Effector memory CD4-positive, alpha-beta T cell (primary cell): ENCODE measurements around the gene ABL2.

ENCODE experiments used
- DNase-seq, 3 donors: peaks; one replicate each; pipeline ENCODE4 v3.0.0-alpha.2; 2020
- H3K27ac ChIP-seq: 2 replicates; pipeline ENCODE4 v1.7.0; 2013; ENCODE audit warnings: mild to moderate bottlenecking, low read length, moderate library complexity; ENCODE audit not compliant: insufficient read depth, poor library complexity, severe bottlenecking
- H3K27me3 ChIP-seq: replicated peaks from 2 replicates; pipeline ENCODE4 v1.7.0; 2013; ENCODE audit warnings: mild to moderate bottlenecking, low read length; ENCODE audit not compliant: insufficient read depth, control insufficient read depth, poor library complexity, severe bottlenecking
- H3K36me3 ChIP-seq: 2 replicates; pipeline ENCODE4 v1.7.0; 2013; ENCODE audit warnings: mild to moderate bottlenecking, low read length, moderate library complexity; ENCODE audit not compliant: control insufficient read depth, insufficient read depth
- H3K4me1 ChIP-seq: 2 replicates; pipeline ENCODE4 v1.7.0; 2013; ENCODE audit warnings: low read length, mild to moderate bottlenecking; ENCODE audit not compliant: control insufficient read depth, insufficient read depth, poor library complexity, severe bottlenecking
- H3K4me3 ChIP-seq: 2 replicates; pipeline ENCODE4 v1.7.0; 2013; ENCODE audit warnings: low read length, low read depth, mild to moderate bottlenecking; ENCODE audit not compliant: insufficient read depth, poor library complexity, severe bottlenecking
- H3K9me3 ChIP-seq: 2 replicates; pipeline ENCODE4 v1.7.0; 2013; ENCODE audit warnings: mild to moderate bottlenecking, low read length, moderate library complexity; ENCODE audit not compliant: control insufficient read depth

ABL2 gene

GRCh38 chr1:179195376-179195775 lies 34.1 kb downstream of the ABL2 start:
- DNase-seq, result no peak
- Histone ChIP-seq H3K9me3 (no peaks in the 10 kb centered on the region), H3K4me1 (no peaks in the 10 kb centered on the region), H3K4me3 (no peak overlapping the region), H3K27ac (no peak overlapping the region), H3K36me3 (no peaks in the 10 kb centered on the region), H3K27me3 (no peaks in the 10 kb centered on the region)

GRCh38 chr1:179194068-179194537 lies 35.4 kb downstream of the ABL2 start:
- no peaks in the 10 kb centered on the region for H3K27me3 ChIP-seq

DNA sequence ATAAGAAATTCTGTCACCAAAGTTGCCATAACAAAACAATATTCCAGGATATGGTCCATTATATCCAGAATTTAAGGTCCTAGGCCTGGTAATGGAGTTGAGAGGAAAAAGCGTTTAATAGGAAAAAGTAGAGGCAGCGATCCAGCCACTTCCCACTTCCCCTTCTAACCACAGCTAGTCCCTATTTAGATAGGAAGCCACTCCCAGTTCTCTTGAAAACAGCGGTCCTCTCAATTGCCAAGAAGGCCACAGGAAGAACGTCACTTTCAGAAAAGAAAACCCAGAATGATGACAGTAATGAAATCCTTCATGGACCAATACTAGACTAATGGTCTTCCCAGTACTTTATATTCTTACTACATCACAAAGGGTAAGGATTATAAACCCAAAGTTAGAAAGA lies 38.6 kb downstream of the ABL2 start:
- no peak overlapping the region for H3K27ac ChIP-seq
- no peaks in the 10 kb centered on the region for H3K9me3 ChIP-seq
- no peak for DNase-seq
- no peaks in the 10 kb centered on the region for H3K27me3 ChIP-seq
- no peaks in the 10 kb centered on the region for H3K36me3 ChIP-seq
- H3K4me1 ChIP-seq, result no peaks in the 10 kb centered on the region
- no peak overlapping the region for H3K4me3 ChIP-seq

More at GRCh38 chr1:179194068-179194537, 35.4 kb downstream of the ABL2 start:
- DNase-seq, result no peak
- H3K27ac ChIP-seq, result no peak overlapping the region
- no peaks in the 10 kb centered on the region for H3K36me3 ChIP-seq
- H3K4me3 ChIP-seq, result no peak overlapping the region
- no peaks in the 10 kb centered on the region for H3K9me3 ChIP-seq
- H3K4me1 ChIP-seq, result no peaks in the 10 kb centered on the region

GRCh38 chr1:179187735-179188471 lies 41.6 kb downstream of the ABL2 start:
- Histone ChIP-seq H3K9me3 (no peaks in the 10 kb centered on the region), H3K4me1 (no peaks in the 10 kb centered on the region), H3K27me3 (no peaks in the 10 kb centered on the region), H3K27ac (no peak overlapping the region), H3K4me3 (no peak overlapping the region), H3K36me3 (no peaks in the 10 kb centered on the region)
- no peak for DNase-seq

DNA sequence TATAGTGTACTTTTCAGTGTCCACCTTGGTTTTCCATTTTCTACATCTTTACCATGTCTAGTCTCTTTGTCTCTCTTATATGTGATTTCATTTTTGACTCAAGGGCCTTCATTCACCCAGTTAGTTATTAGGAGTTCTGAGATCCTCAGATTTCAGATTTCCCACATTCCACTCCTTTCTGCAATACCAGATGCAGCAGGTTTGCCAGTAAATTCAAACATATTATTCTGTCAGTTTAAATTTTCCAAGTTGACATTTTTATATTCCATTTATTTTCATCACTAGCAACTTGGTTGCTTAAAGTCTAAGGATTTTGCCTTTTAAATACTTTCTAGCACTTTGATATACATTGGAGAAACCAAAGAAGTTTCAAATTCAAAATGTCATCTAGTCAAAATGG lies 42.4 kb downstream of the ABL2 start:
- Histone ChIP-seq H3K27ac (no peak overlapping the region), H3K27me3 (no peaks in the 10 kb centered on the region), H3K4me1 (no peaks in the 10 kb centered on the region), H3K36me3 (no peaks in the 10 kb centered on the region), H3K4me3 (no peak overlapping the region), H3K9me3 (no peaks in the 10 kb centered on the region)
- no peak for DNase-seq

DNA sequence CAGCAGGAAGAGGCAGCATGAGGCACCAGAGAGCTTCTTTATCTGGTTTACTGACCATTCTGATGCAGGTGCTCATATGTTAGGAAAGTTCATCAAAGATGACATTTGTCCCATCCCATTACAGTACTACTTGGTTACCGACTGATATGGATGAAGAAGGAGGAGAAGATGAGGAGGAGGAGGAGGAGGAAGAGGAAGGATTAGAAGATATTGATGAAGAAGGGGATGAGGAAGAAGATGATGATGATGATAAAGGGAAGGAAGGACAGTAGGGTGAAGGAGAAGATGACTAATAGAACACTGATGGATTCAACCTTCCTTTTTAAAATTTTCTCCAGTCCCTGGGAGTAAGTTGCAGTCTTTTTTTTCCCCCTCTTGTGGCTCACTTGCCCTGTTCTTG lies 45.1 kb downstream of the ABL2 start:
- Histone ChIP-seq H3K4me1 (no peaks in the 10 kb centered on the region), H3K27me3 (no peaks in the 10 kb centered on the region), H3K27ac (no peak overlapping the region), H3K4me3 (no peak overlapping the region), H3K9me3 (no peaks in the 10 kb centered on the region), H3K36me3 (no peaks in the 10 kb centered on the region)
- no peak for DNase-seq

- H3K4me3 ChIP-seq, result no peak overlapping the region
- H3K4me1 ChIP-seq, result no peaks in the 10 kb centered on the region
- H3K27me3 ChIP-seq, result no peaks in the 10 kb centered on the region
- H3K9me3 ChIP-seq, result no peaks in the 10 kb centered on the region
- H3K27ac ChIP-seq, result no peak overlapping the region
- no peaks in the 10 kb centered on the region for H3K36me3 ChIP-seq
- no peak for DNase-seq
Measured at GRCh38 chr1:179183857-179184256, 45.6 kb downstream of the ABL2 start.

DNA sequence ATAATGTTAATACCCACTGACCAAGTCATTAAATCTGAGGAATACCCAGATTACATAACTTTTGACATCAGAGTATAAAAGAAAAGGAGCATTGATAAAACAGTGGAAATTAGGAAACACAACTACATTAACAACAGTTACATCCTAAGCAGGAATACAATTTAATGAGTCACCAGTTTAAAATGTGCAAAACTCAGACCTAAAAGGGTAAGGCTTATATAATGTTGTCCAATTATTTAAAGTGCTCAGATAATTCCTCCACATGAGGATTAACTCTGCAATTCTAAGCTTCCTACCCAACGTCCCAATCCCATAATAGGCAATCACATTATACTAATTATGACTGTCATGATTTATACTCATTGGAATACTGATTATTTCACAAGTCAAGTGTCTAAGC lies 50.5 kb downstream of the ABL2 start:
- H3K4me1 ChIP-seq, result no peaks in the 10 kb centered on the region

DNA sequence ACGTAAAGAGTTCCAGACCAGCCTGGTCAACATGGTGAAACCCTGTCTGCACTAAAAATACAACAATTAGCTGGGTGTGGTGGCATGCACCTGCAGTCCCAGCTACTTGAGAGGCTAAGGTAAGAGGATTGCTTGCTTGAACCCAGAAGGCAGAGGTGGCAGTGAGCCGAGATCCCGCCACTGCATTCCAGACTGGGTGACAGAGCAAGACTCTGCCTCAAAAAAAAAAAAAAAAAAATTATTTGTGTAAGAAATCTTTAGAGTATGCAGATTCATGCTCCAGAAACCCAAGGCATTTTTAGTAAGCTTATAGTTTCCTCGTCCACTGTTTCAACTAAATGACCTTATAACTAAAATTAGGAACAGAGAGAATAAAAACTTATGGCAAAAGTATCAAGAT lies 51.3 kb downstream of the ABL2 start:
- Histone ChIP-seq H3K27ac (no peak overlapping the region), H3K27me3 (no peaks in the 10 kb centered on the region)

More for the DNA sequence above, 50.5 kb downstream of the ABL2 start:
- Histone ChIP-seq H3K27ac (no peak overlapping the region), H3K4me3 (no peak overlapping the region), H3K27me3 (no peaks in the 10 kb centered on the region), H3K9me3 (no peaks in the 10 kb centered on the region), H3K36me3 (no peaks in the 10 kb centered on the region)
- DNase-seq, result no peak

DNA sequence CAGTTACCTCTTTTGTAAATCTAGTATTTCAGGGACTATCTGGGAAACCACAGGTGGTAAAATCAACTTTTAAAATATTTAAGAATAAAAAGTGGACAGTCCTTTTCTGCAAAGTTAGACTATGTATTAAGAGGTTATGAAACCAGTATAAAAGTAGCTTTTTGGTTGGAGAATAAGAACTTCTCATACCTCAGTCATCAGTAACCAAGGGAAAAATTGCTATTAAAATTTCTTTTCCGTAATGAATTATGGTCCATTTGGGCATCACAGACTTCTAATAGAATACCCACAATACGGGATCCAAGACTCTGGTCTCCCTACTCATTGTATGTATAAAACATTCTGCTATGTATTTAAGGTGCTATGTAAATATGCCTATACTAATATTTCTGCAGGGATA lies 51.9 kb downstream of the ABL2 start:
- Histone ChIP-seq H3K9me3 (no peaks in the 10 kb centered on the region), H3K36me3 (no peaks in the 10 kb centered on the region), H3K27me3 (no peaks in the 10 kb centered on the region), H3K27ac (no peak overlapping the region), H3K4me3 (no peak overlapping the region), H3K4me1 (no peaks in the 10 kb centered on the region)
- DNase-seq, result no peak

More for the DNA sequence above, 51.3 kb downstream of the ABL2 start:
- DNase-seq, result no peak
- Histone ChIP-seq H3K9me3 (no peaks in the 10 kb centered on the region), H3K4me1 (no peaks in the 10 kb centered on the region), H3K4me3 (no peak overlapping the region), H3K36me3 (no peaks in the 10 kb centered on the region)
